Mesodermal cell (in vitro differentiated cells): ENCODE data around the gene SDK1.
"Not testable (repeated sequence)": the region's sequence is repeated elsewhere in the genome, so short reads cannot be mapped to it uniquely, and the experiment has no call there.

Experiments used
- H3K27ac ChIP-seq: 2 replicates; pipeline ENCODE4 v1.7.0; 2013; ENCODE audit warnings: mild to moderate bottlenecking, low read depth, low read length, moderate library complexity; ENCODE audit not compliant: severe bottlenecking
- H3K36me3 ChIP-seq: 2 replicates; pipeline ENCODE4 v1.7.1; 2013; ENCODE audit warnings: mild to moderate bottlenecking, low read length, moderate library complexity; ENCODE audit not compliant: control insufficient read depth, insufficient read depth
- H3K4me1 ChIP-seq: one replicate; pipeline ENCODE4 v1.7.1; 2013; ENCODE audit warnings: mild to moderate bottlenecking, low read length; ENCODE audit not compliant: insufficient read depth, control insufficient read depth, poor library complexity, severe bottlenecking
- H3K4me3 ChIP-seq: 2 replicates; pipeline ENCODE4 v1.7.0; 2013; ENCODE audit warnings: low read length, control low read depth, mild to moderate bottlenecking; ENCODE audit not compliant: insufficient read depth, poor library complexity, severe bottlenecking; ENCODE audit errors: extremely low read depth
- H3K9me3 ChIP-seq: 2 replicates; pipeline ENCODE4 v1.7.1; 2013; ENCODE audit warnings: mild to moderate bottlenecking, low read length, moderate library complexity; ENCODE audit not compliant: control insufficient read depth
- WGBS, 2 experiments: methylation state at CpG; one replicate each; pipeline ENCODE4 v1.1.5; 2013; ENCODE audit warnings: missing lambda C conversion rate in 2 of 2; ENCODE audit not compliant: insufficient coverage in 2 of 2; 5-methylcytosine and 5-hydroxymethylcytosine counted together

Gene SDK1

GRCh38 chr7:3960050-3960763 lies 659.2 kb downstream of the SDK1 start:
- 91 to 93% methylated on average over 10 to 11 of the region's 11 CpGs for WGBS, 2 experiments
- Histone ChIP-seq H3K27ac (no peak overlapping the region), H3K4me3 (no peak overlapping the region)

GRCh38 chr7:3960942-3961341 lies 659.9 kb downstream of the SDK1 start:
- 100% methylated on average over 1 of the region's 3 CpGs; no CpG with 5 or more reads in 1 of the 2 experiments for WGBS, 2 experiments
- peaks cover 5% of the 10 kb centered on the region for H3K4me1 ChIP-seq
- H3K9me3 ChIP-seq: no peaks in the 10 kb centered on the region
- H3K36me3 ChIP-seq: no peaks in the 10 kb centered on the region
- no peak overlapping the region for H3K4me3 ChIP-seq
- H3K27ac ChIP-seq: no peak overlapping the region

More at GRCh38 chr7:3960050-3960763, 659.2 kb downstream of the SDK1 start:
- H3K4me1 ChIP-seq: peaks cover 8% of the 10 kb centered on the region
- no peaks in the 10 kb centered on the region for H3K36me3 ChIP-seq
- H3K9me3 ChIP-seq: no peaks in the 10 kb centered on the region

- Histone ChIP-seq H3K27ac (no peak overlapping the region), H3K4me1 (no peaks in the 10 kb centered on the region), H3K36me3 (no peaks in the 10 kb centered on the region), H3K4me3 (no peak overlapping the region), H3K9me3 (no peaks in the 10 kb centered on the region)
- 89 to 95% methylated on average over 14 of the region's 14 CpGs for WGBS, 2 experiments
These were observed 660.9 kb downstream of the SDK1 start for GRCh38 chr7:3961857-3962503.

GRCh38 chr7:3963768-3964167 lies 662.7 kb downstream of the SDK1 start:
- H3K9me3 ChIP-seq, H3K4me1 ChIP-seq, H3K27ac ChIP-seq, H3K4me3 ChIP-seq, H3K36me3 ChIP-seq: not testable (repeated sequence)
- 94 to 96% methylated on average over 11 of the region's 11 CpGs for WGBS, 2 experiments

GRCh38 chr7:3964980-3965606 lies 664.0 kb downstream of the SDK1 start:
- WGBS, 2 experiments: 97% methylated on average over 5 to 8 of the region's 8 CpGs
- no peak overlapping the region for H3K4me3 ChIP-seq
- no peaks in the 10 kb centered on the region for H3K9me3 ChIP-seq
- H3K4me1 ChIP-seq: no peaks in the 10 kb centered on the region
- H3K36me3 ChIP-seq: no peaks in the 10 kb centered on the region
- H3K27ac ChIP-seq: no peak overlapping the region

GRCh38 chr7:3965794-3966395 lies 664.8 kb downstream of the SDK1 start:
- no peak overlapping the region for H3K4me3 ChIP-seq
- no peaks in the 10 kb centered on the region for H3K36me3 ChIP-seq
- 84 to 88% methylated on average over 15 of the region's 15 CpGs for WGBS, 2 experiments
- H3K27ac ChIP-seq: no peak overlapping the region
- H3K9me3 ChIP-seq: no peaks in the 10 kb centered on the region
- H3K4me1 ChIP-seq: no peaks in the 10 kb centered on the region

- H3K27ac ChIP-seq: no peak overlapping the region
- no peaks in the 10 kb centered on the region for H3K4me1 ChIP-seq
- H3K36me3 ChIP-seq: no peaks in the 10 kb centered on the region
- WGBS, 2 experiments: 93 to 100% methylated on average over 3 of the region's 4 CpGs
- H3K4me3 ChIP-seq: no peak overlapping the region
- H3K9me3 ChIP-seq: no peaks in the 10 kb centered on the region
These were observed 667.2 kb downstream of the SDK1 start for GRCh38 chr7:3968234-3968633.

GRCh38 chr7:3969286-3969685 lies 668.2 kb downstream of the SDK1 start:
- H3K9me3 ChIP-seq: no peaks in the 10 kb centered on the region
- no peaks in the 10 kb centered on the region for H3K4me1 ChIP-seq
- H3K4me3 ChIP-seq: no peak overlapping the region
- no peaks in the 10 kb centered on the region for H3K36me3 ChIP-seq
- H3K27ac ChIP-seq: no peak overlapping the region
- WGBS, 2 experiments: 93 to 94% methylated on average over 9 to 11 of the region's 16 CpGs

GRCh38 chr7:3971323-3971722 lies 670.3 kb downstream of the SDK1 start:
- H3K4me1 ChIP-seq: no peaks in the 10 kb centered on the region
- no peaks in the 10 kb centered on the region for H3K36me3 ChIP-seq
- 92 to 94% methylated on average over 11 to 13 of the region's 13 CpGs for WGBS, 2 experiments
- no peak overlapping the region for H3K27ac ChIP-seq
- H3K9me3 ChIP-seq: no peaks in the 10 kb centered on the region
- no peak overlapping the region for H3K4me3 ChIP-seq

GRCh38 chr7:3973264-3973663 lies 672.2 kb downstream of the SDK1 start:
- Histone ChIP-seq H3K36me3 (no peaks in the 10 kb centered on the region), H3K9me3 (no peaks in the 10 kb centered on the region), H3K4me1 (no peaks in the 10 kb centered on the region), H3K27ac (no peak overlapping the region), H3K4me3 (no peak overlapping the region)
- 86 to 100% methylated on average over 1 of the region's 3 CpGs for WGBS, 2 experiments
